HepG2 (cell line): Measurements from ENCODE around the gene CKS1B. TPM values are rescaled to one million over a fixed set of nuclear protein-coding genes. Genes with fewer than 3 reads are reported as not detected.
A peak's percentile ranks its signal among the peaks of the same experiment; 100 is the strongest.

ENCODE experiments used
- AGO1 ChIP-seq: fragments of 200-400 bp; formaldehyde crosslinking; IDR thresholded peaks from 2 replicates; pipeline ENCODE4 v1.6.1; 2017; ENCODE audit warnings: mild to moderate bottlenecking, low read depth, low read length, moderate library complexity; ENCODE audit not compliant: poor library complexity, severe bottlenecking
- ATF1 ChIP-seq: IDR thresholded peaks from 2 replicates; pipeline ENCODE4 v1.6.1; 2016; ENCODE audit warnings: mild to moderate bottlenecking, control low read depth
- CREB1 ChIP-seq, 2 experiments: fragments of 450-650 bp in 1 of 2; IDR thresholded peaks; 2 replicates each; pipeline ENCODE4 v1.6.1; 2016 to 2017; ENCODE audit warnings: control low read depth in 1 of 2, mild to moderate bottlenecking in 1 of 2, missing compliant biosample characterization in 1 of 2, missing genetic modification characterization in 1 of 2
- CSRNP1 ChIP-seq: sonication (generic); formaldehyde crosslinking; IDR thresholded peaks from 2 replicates; pipeline ENCODE4 v1.8.1; 2023; ENCODE audit warnings: mild to moderate bottlenecking, missing genetic modification reagents
- JUN ChIP-seq: sonication (generic); formaldehyde crosslinking; IDR thresholded peaks from 2 replicates; pipeline ENCODE4 v1.4.0; 2020; ENCODE audit warnings: mild to moderate bottlenecking, missing genetic modification reagents
- LBX2 ChIP-seq: sonication (generic); formaldehyde crosslinking; IDR thresholded peaks from 2 replicates; pipeline ENCODE4 v1.5.0; 2020; ENCODE audit warnings: missing genetic modification reagents, mild to moderate bottlenecking, borderline replicate concordance
- NCOA2 ChIP-seq: sonication (generic); formaldehyde crosslinking; IDR thresholded peaks from 2 replicates; pipeline ENCODE4 v1.8.0; 2022; ENCODE audit warnings: inconsistent platforms
- NFAT5 ChIP-seq: sonication (generic); formaldehyde crosslinking; IDR thresholded peaks from 2 replicates; pipeline ENCODE4 v1.4.0; 2020; ENCODE audit warnings: missing genetic modification reagents
- PAX8 ChIP-seq: sonication (generic); formaldehyde crosslinking; IDR thresholded peaks from 2 replicates; pipeline ENCODE4 v1.8.0; 2022; ENCODE audit warnings: mild to moderate bottlenecking, missing genetic modification reagents, borderline replicate concordance
- RBM22 ChIP-seq: fragments of 200-400 bp; formaldehyde crosslinking; optimal IDR thresholded peaks from 2 replicates; pipeline ENCODE3; 2017; ENCODE audit warnings: mild to moderate bottlenecking, low read length, moderate library complexity
- RNF219 ChIP-seq: sonication (generic); formaldehyde crosslinking; IDR thresholded peaks from 2 replicates; pipeline ENCODE4 v1.5.0; 2020; ENCODE audit warnings: mild to moderate bottlenecking, missing genetic modification reagents
- SAP130 ChIP-seq: IDR thresholded peaks from 2 replicates; pipeline ENCODE4 v1.6.1; 2016; ENCODE audit warnings: low read depth
- TEAD2 ChIP-seq: sonication (generic); formaldehyde crosslinking; IDR thresholded peaks from 2 replicates; pipeline ENCODE4 v1.9.0; 2021; ENCODE audit warnings: missing genetic modification reagents
- TMF1 ChIP-seq: sonication (generic); formaldehyde crosslinking; IDR thresholded peaks from 2 replicates; pipeline ENCODE4 v1.8.1; 2022; ENCODE audit warnings: low read depth, missing genetic modification reagents
- YY1 ChIP-seq: IDR thresholded peaks from 2 replicates; pipeline ENCODE4 v1.6.1; 2011; ENCODE audit warnings: low read length, low read depth, moderate library complexity, mild to moderate bottlenecking; ENCODE audit not compliant: insufficient read depth, insufficient replicate concordance
- ZNF260 ChIP-seq: sonication (generic); formaldehyde crosslinking; IDR thresholded peaks from 2 replicates; pipeline ENCODE4 v1.4.0; 2020; ENCODE audit warnings: missing genetic modification reagents, low read depth, mild to moderate bottlenecking, borderline replicate concordance
- ZNF296 ChIP-seq: sonication (generic); formaldehyde crosslinking; conservative IDR thresholded peaks from 2 replicates; pipeline ENCODE4 v1.5.0; 2020; ENCODE audit warnings: mild to moderate bottlenecking, missing genetic modification reagents
- ZNF619 ChIP-seq: sonication (generic); formaldehyde crosslinking; IDR thresholded peaks from 2 replicates; pipeline ENCODE4 v1.4.0; 2020; ENCODE audit warnings: mild to moderate bottlenecking, missing genetic modification reagents
- ZNF746 ChIP-seq: sonication (generic); formaldehyde crosslinking; IDR thresholded peaks from 2 replicates; pipeline ENCODE4 v1.8.0; 2022; ENCODE audit warnings: mild to moderate bottlenecking, missing genetic modification reagents
- ZNF781 ChIP-seq: sonication (generic); formaldehyde crosslinking; IDR thresholded peaks from 2 replicates; pipeline ENCODE4 v1.5.1; 2020; ENCODE audit warnings: borderline replicate concordance, mild to moderate bottlenecking, missing genetic modification reagents; ENCODE audit errors: not compliant biosample characterization
- polyA plus RNA-seq, 8 experiments: library from polyadenylated mRNA; depleted of rRNA in 3 of 8; stranded (reverse) in 7 of 8; unstranded in 1 of 8; fragments of >200 nt; fragmentation: Illumina TruSeq in 4 of 8; extraction: Trizol in 4 of 8; gene quantifications; 2 replicates each; pipeline versions ENCODE4 v1.2.1 to v1.2.3, GENCODE V29; 2011 to 2016; ENCODE audit warnings: low read depth in 4 of 8, missing spikeins in 1 of 8, mixed read lengths in 1 of 8; ENCODE audit not compliant: insufficient read depth in 1 of 8
- total RNA-seq, 5 experiments: library from RNA; depleted of rRNA; stranded (reverse); fragments of >200 nt; fragmentation: Illumina TruSeq; extraction: Trizol; gene quantifications; 2 replicates each; pipeline ENCODE4 v1.2.3, GENCODE V29; 2016; ENCODE audit warnings: low read depth in 1 of 5

CKS1B gene
- total and polyA plus RNA-seq, 2 of the 13 experiments (the other 11 are each of a cell fraction or from before 2014, with no cell fraction given) = 217 to 222 TPM

- no peak for TF ChIP-seq CREB1 (IDR thresholded peaks at IDR 0.05)
- 0 out of 2 replicates have a peak, but pooled peaks have one; percentile 2 for TF ChIP-seq CREB1 (CRISPR knock-in tag; IDR thresholded peaks at IDR 0.05)
- TF ChIP-seq RNF219 = no peak
- 0 out of 2 replicates have a peak, but pooled peaks have one; percentile 26 for TF ChIP-seq JUN (CRISPR knock-in tag)
- no peak for TF ChIP-seq NFAT5 (CRISPR knock-in tag)
- peak; percentile 87 for TF ChIP-seq SAP130 (CRISPR knock-in tag)
- no peak for TF ChIP-seq CSRNP1 (CRISPR knock-in tag)
- peak; percentile 53; the same call in 1 of the 2 replicates for TF ChIP-seq ZNF746 (CRISPR knock-in tag)
- no peak for TF ChIP-seq TMF1
- TF ChIP-seq ZNF296 (CRISPR knock-in tag) = no peak
- TF ChIP-seq ZNF781 = no peak
- no peak for TF ChIP-seq TEAD2 (CRISPR knock-in tag)
- TF ChIP-seq ZNF619 (CRISPR knock-in tag) = no peak
- TF ChIP-seq ZNF260 (CRISPR knock-in tag) = no peak
- TF ChIP-seq AGO1 = no peak
- TF ChIP-seq YY1 = peak; percentile 31
- no peak for TF ChIP-seq PAX8 (CRISPR knock-in tag)
- TF ChIP-seq ATF1 = no peak
- TF ChIP-seq LBX2 (CRISPR knock-in tag) = no peak
- TF ChIP-seq RBM22 = no peak
- TF ChIP-seq NCOA2 (CRISPR knock-in tag) = peak; percentile 87
Observed at GRCh38 chr1:154944401-154945159, 29.9 kb upstream of the CKS1B start (continued).
